ENCODE data around the gene HECTD4. TPM values are rescaled to one million over a fixed set of nuclear protein-coding genes. Genes with fewer than 3 reads are reported as not detected.
A peak's percentile ranks its signal among the peaks of the same experiment; 100 is the strongest.

Gene HECTD4
- total RNA-seq, 1 donor from 2014 or later, result 40.7 TPM

GRCh38 chr12:112359290-112359689 lies 22.9 kb downstream of the HECTD4 start:
- H3K36me3 Mint-ChIP-seq (ENCODE audit: low read depth), result no peaks in the 10 kb centered on the region
- no peaks in the 10 kb centered on the region for H3K9me3 Mint-ChIP-seq (ENCODE audit: low read depth)
- no peak for TF ChIP-seq CTCF (IDR thresholded peaks at IDR 0.05)
- H3K27ac Mint-ChIP-seq (ENCODE audit: unreplicated experiment), result no peak overlapping the region
- no peak for DNase-seq (ENCODE audit: low spot score)
- H3K4me3 Mint-ChIP-seq (ENCODE audit: unreplicated experiment), result no peak overlapping the region
- H3K27me3 Mint-ChIP-seq (ENCODE audit: low read depth), result no peaks in the 10 kb centered on the region
- peaks cover 12% of the 10 kb centered on the region for H3K4me1 Mint-ChIP-seq (ENCODE audit: low read depth)

DNA sequence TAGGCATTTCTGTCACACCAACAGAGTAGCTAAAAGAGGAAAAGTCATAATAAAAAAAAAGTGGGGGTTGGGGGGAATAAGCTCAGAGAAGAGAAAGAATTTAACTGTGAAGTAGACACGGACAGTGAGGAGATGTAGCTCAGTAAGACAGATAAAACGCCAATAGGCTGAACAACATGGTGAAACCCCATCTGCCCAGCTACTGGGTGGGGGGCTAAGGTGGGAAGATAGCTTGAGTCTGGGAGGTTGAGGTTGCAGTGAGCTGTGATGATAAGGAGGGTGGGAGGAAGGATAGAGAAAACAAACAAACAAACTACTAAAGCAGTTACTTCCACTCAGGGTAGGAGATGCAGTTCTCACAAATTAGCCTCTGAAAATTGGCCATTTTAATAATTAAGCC lies 25.0 kb downstream of the HECTD4 start:
- peaks cover 22% of the 10 kb centered on the region for H3K4me1 Mint-ChIP-seq (ENCODE audit: low read depth)
- H3K4me3 Mint-ChIP-seq (ENCODE audit: unreplicated experiment), result no peak overlapping the region
- TF ChIP-seq CTCF (IDR thresholded peaks at IDR 0.05), result no peak
- peak overlapping the region; percentile 74 for H3K27ac Mint-ChIP-seq (ENCODE audit: unreplicated experiment)
- no peaks in the 10 kb centered on the region for H3K9me3 Mint-ChIP-seq (ENCODE audit: low read depth)
- no peak for DNase-seq (ENCODE audit: low spot score)
- H3K36me3 Mint-ChIP-seq (ENCODE audit: low read depth), result no peaks in the 10 kb centered on the region
- H3K27me3 Mint-ChIP-seq (ENCODE audit: low read depth), result no peaks in the 10 kb centered on the region

DNA sequence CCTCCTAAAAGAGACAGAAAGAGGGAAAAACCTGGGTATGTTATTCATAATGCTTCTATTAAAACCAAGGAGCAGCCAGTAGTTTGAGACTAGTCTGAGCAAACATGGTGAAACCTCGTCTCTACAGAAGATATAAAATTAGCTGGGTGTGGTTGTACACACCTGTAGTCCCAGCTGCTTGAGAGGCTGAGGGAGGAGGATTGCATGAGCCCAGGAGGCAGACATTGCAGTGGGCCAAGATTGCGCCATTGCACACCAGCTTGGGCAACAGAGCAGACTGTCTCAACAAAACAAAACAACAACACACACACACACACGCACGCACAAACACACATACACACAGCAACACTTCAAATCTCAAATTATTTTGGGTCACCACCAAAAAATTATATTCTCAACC lies 27.8 kb downstream of the HECTD4 start:
- H3K9me3 Mint-ChIP-seq (ENCODE audit: low read depth), result no peaks in the 10 kb centered on the region
- H3K4me3 Mint-ChIP-seq (ENCODE audit: unreplicated experiment), result no peak overlapping the region
- H3K27ac Mint-ChIP-seq (ENCODE audit: unreplicated experiment), result no peak overlapping the region
- peaks cover 47% of the 10 kb centered on the region for H3K4me1 Mint-ChIP-seq (ENCODE audit: low read depth)
- no peak for DNase-seq (ENCODE audit: low spot score)
- no peaks in the 10 kb centered on the region for H3K36me3 Mint-ChIP-seq (ENCODE audit: low read depth)
- H3K27me3 Mint-ChIP-seq (ENCODE audit: low read depth), result no peaks in the 10 kb centered on the region
- no peak for TF ChIP-seq CTCF (IDR thresholded peaks at IDR 0.05)

- Mint-ChIP-seq H3K4me3 (ENCODE audit: unreplicated experiment) (no peak overlapping the region), H3K27ac (ENCODE audit: unreplicated experiment) (no peak overlapping the region)
Observed at GRCh38 chr12:112353393-112353792, 28.8 kb downstream of the HECTD4 start.

GRCh38 chr12:112352921-112353320 lies 29.3 kb downstream of the HECTD4 start:
- no peaks in the 10 kb centered on the region for H3K36me3 Mint-ChIP-seq (ENCODE audit: low read depth)
- no peak for DNase-seq (ENCODE audit: low spot score)
- no peak overlapping the region for H3K27ac Mint-ChIP-seq (ENCODE audit: unreplicated experiment)
- no peak overlapping the region for H3K4me3 Mint-ChIP-seq (ENCODE audit: unreplicated experiment)
- TF ChIP-seq CTCF (IDR thresholded peaks at IDR 0.05), result no peak
- no peaks in the 10 kb centered on the region for H3K9me3 Mint-ChIP-seq (ENCODE audit: low read depth)
- H3K4me1 Mint-ChIP-seq (ENCODE audit: low read depth), result peaks cover 51% of the 10 kb centered on the region
- H3K27me3 Mint-ChIP-seq (ENCODE audit: low read depth), result no peaks in the 10 kb centered on the region

More at GRCh38 chr12:112353393-112353792, 28.8 kb downstream of the HECTD4 start:
- peaks cover 49% of the 10 kb centered on the region for H3K4me1 Mint-ChIP-seq (ENCODE audit: low read depth)
- no peak for DNase-seq (ENCODE audit: low spot score)
- H3K9me3 Mint-ChIP-seq (ENCODE audit: low read depth), result no peaks in the 10 kb centered on the region
- TF ChIP-seq CTCF (IDR thresholded peaks at IDR 0.05), result no peak
- no peaks in the 10 kb centered on the region for H3K27me3 Mint-ChIP-seq (ENCODE audit: low read depth)
- H3K36me3 Mint-ChIP-seq (ENCODE audit: low read depth), result no peaks in the 10 kb centered on the region
